Hematopoietic multipotent progenitor cell treated with erythropoietin and hydrocortisone succinate and interleukin-3 and kit ligand, for 8 days (in vitro differentiated cells): ENCODE measurements around the gene PLEKHM3.
"Not testable (repeated sequence)": the region's sequence is repeated elsewhere in the genome, so short reads cannot be mapped to it uniquely, and the experiment has no call there.

Source experiments
- DNase-seq: peaks from one replicate; pipeline ENCODE4 v3.0.0-alpha.2; 2015

The PLEKHM3 gene

GRCh38 chr2:208034503-208035140 is 9.3 kb upstream of the PLEKHM3 start:
- no peak for DNase-seq

GRCh38 chr2:208033701-208034502 is 8.6 kb upstream of the PLEKHM3 start:
- peak; percentile 63 for DNase-seq

GRCh38 chr2:208031608-208032019 is 6.3 kb upstream of the PLEKHM3 start:
- DNase-seq: no peak

GRCh38 chr2:208025814-208026184 is 472 bp upstream of the PLEKHM3 start:
- DNase-seq: no peak

- DNase-seq: no peak
These were observed 1.2 kb downstream of the PLEKHM3 start for GRCh38 chr2:208024091-208024490.

GRCh38 chr2:208020253-208020652 is 5.1 kb downstream of the PLEKHM3 start:
- no peak for DNase-seq

GRCh38 chr2:208018124-208018712 is 7.1 kb downstream of the PLEKHM3 start:
- DNase-seq: not testable (repeated sequence)

GRCh38 chr2:208017721-208018120 is 7.6 kb downstream of the PLEKHM3 start:
- DNase-seq: peak; percentile 31

GRCh38 chr2:208015475-208015874 is 9.9 kb downstream of the PLEKHM3 start:
- DNase-seq: no peak

- peak; percentile 60 for DNase-seq
These were observed 11.8 kb downstream of the PLEKHM3 start for GRCh38 chr2:208013285-208014178.

GRCh38 chr2:208012449-208012848 is 12.9 kb downstream of the PLEKHM3 start:
- peak; percentile 17 for DNase-seq

GRCh38 chr2:208010506-208010905 is 14.8 kb downstream of the PLEKHM3 start:
- no peak for DNase-seq

GRCh38 chr2:208006833-208007232 is 18.5 kb downstream of the PLEKHM3 start:
- no peak for DNase-seq

- DNase-seq: no peak
These were observed 19.0 kb downstream of the PLEKHM3 start for GRCh38 chr2:208006337-208006736.

GRCh38 chr2:208001924-208002323 is 23.4 kb downstream of the PLEKHM3 start:
- DNase-seq: no peak

- no peak for DNase-seq
These were observed 24.5 kb downstream of the PLEKHM3 start for GRCh38 chr2:208000701-208001395.

GRCh38 chr2:207996848-207997247 is 28.5 kb downstream of the PLEKHM3 start:
- DNase-seq: no peak

GRCh38 chr2:207995887-207996286 is 29.4 kb downstream of the PLEKHM3 start:
- no peak for DNase-seq

- no peak for DNase-seq
These were observed 32.1 kb downstream of the PLEKHM3 start for GRCh38 chr2:207993151-207993763.

GRCh38 chr2:207991944-207992343 is 33.4 kb downstream of the PLEKHM3 start:
- no peak for DNase-seq

- no peak for DNase-seq
These were observed 34.5 kb downstream of the PLEKHM3 start for GRCh38 chr2:207990784-207991183.

- no peak for DNase-seq
These were observed 36.4 kb downstream of the PLEKHM3 start for GRCh38 chr2:207988975-207989374.
